Measurements from ENCODE around the gene TTLL6.

DNA sequence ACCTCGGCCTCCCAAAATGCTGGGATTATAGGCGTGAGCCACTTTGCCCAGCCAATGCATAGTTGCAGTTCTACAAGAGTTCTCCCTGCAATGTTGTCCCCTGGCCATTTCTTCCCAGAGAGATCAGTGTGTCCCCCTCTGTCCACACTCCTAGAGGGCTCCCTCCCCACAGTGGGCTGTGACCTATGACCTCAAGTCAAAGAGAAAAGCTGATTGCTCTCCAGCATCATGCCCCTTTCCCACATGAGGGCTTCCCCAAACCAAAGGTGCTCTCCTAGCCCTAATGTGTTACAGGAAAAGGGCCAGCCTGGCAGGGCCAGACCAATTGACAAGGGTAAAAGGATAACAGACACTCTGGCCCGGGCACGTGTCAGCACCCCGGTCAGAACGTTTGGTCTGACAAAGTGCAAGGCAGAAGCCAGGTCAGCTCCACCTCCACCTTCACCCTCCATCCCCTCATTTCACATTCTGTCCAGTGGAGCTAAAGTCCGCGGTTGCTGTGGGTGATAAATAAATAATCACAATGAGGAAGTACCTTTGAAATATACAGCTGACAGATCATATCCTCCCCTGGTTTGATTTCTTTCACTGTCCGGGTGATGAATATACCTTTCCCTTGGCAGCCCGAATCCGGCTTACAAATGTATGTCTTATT lies 17.8 kb downstream of the TTLL6 start:
- TF ChIP-seq KLF7 (tag by site-specific recombination; IDR thresholded peaks at IDR 0.05; ENCODE audit: borderline replicate concordance) (no peak), CTCF (tag by site-specific recombination; IDR thresholded peaks at IDR 0.05) (no peak), KLF9 (tag by site-specific recombination; IDR thresholded peaks at IDR 0.05; ENCODE audit: low read depth) (no peak), ZFP41 (tag by site-specific recombination; IDR thresholded peaks at IDR 0.05; ENCODE audit: borderline replicate concordance) (no peak), ZNF274 (IDR thresholded peaks at IDR 0.05; ENCODE audit: low read length) (no peak), ZNF274 (tag by site-specific recombination; IDR thresholded peaks at IDR 0.05; ENCODE audit: borderline replicate concordance) (no peak)
- TF ChIP-seq, protein P1, sequence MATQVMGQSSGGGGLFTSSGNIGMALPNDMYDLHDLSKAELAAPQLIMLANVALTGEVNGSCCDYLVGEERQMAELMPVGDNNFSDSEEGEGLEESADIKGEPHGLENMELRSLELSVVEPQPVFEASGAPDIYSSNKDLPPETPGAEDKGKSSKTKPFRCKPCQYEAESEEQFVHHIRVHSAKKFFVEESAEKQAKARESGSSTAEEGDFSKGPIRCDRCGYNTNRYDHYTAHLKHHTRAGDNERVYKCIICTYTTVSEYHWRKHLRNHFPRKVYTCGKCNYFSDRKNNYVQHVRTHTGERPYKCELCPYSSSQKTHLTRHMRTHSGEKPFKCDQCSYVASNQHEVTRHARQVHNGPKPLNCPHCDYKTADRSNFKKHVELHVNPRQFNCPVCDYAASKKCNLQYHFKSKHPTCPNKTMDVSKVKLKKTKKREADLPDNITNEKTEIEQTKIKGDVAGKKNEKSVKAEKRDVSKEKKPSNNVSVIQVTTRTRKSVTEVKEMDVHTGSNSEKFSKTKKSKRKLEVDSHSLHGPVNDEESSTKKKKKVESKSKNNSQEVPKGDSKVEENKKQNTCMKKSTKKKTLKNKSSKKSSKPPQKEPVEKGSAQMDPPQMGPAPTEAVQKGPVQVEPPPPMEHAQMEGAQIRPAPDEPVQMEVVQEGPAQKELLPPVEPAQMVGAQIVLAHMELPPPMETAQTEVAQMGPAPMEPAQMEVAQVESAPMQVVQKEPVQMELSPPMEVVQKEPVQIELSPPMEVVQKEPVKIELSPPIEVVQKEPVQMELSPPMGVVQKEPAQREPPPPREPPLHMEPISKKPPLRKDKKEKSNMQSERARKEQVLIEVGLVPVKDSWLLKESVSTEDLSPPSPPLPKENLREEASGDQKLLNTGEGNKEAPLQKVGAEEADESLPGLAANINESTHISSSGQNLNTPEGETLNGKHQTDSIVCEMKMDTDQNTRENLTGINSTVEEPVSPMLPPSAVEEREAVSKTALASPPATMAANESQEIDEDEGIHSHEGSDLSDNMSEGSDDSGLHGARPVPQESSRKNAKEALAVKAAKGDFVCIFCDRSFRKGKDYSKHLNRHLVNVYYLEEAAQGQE (tag by site-specific recombination; IDR thresholded peaks at IDR 0.05): no peak

Measured in HEK293 (cell line).